A673 (cell line): ENCODE results near the gene ADAD1. TPM values are rescaled to one million over a fixed set of nuclear protein-coding genes. Genes with fewer than 3 reads are reported as not detected.

Experiments used
- BruUV-seq: library from RNA; stranded (reverse); fragments of 400-500 nt; replicated peaks from 2 replicates; lab custom pipeline; 2021; lab: Mats Ljungman, UMichigan
- CTCF ChIA-PET: fragments of 300-600 bp; sonication (Branson Sonifier 250); formaldehyde crosslinking; loops from one replicate; lab custom pipeline; 2022; ENCODE audit warnings: antibody characterized with exemption; lab: Charles Lee
- POLR2A ChIA-PET: fragments of 300-600 bp; sonication (Branson Sonifier 250); formaldehyde crosslinking; loops from one replicate; lab custom pipeline; 2022; ENCODE audit warnings: antibody characterized with exemption; ENCODE audit not compliant: low non-redundant PET; lab: Charles Lee
- DNase-seq: peaks from one replicate; pipeline ENCODE4 v3.0.0-alpha.2; 2015; ENCODE audit warnings: low spot score
- H3K27ac ChIP-seq: fragments of 200-600 bp; sonication (generic); 2 replicates; pipeline ENCODE4 v1.5.1; 2016; ENCODE audit warnings: mixed run types, low read depth, mild to moderate bottlenecking, mixed read lengths, antibody characterized with exemption, low read length; ENCODE audit not compliant: poor library complexity, severe bottlenecking
- H3K27me3 ChIP-seq: fragments of 200-600 bp; sonication (generic); replicated peaks from 2 replicates; pipeline ENCODE4 v1.6.1; 2017; ENCODE audit warnings: mixed run types, low read depth, mild to moderate bottlenecking, mixed read lengths, antibody characterized with exemption, low read length; ENCODE audit not compliant: insufficient read depth, poor library complexity
- H3K36me3 ChIP-seq: fragments of 200-600 bp; sonication (generic); 2 replicates; pipeline ENCODE4 v1.6.1; 2016; ENCODE audit warnings: mixed run types, mild to moderate bottlenecking, mixed read lengths, antibody characterized with exemption, low read length; ENCODE audit not compliant: insufficient read depth, poor library complexity, severe bottlenecking
- H3K4me1 ChIP-seq: fragments of 200-600 bp; sonication (generic); 2 replicates; pipeline ENCODE4 v1.6.1; 2017; ENCODE audit warnings: mixed run types, mild to moderate bottlenecking, mixed read lengths, antibody characterized with exemption, low read length; ENCODE audit not compliant: insufficient read depth, poor library complexity, severe bottlenecking
- H3K4me3 ChIP-seq: fragments of 200-600 bp; sonication (generic); 2 replicates; pipeline ENCODE4 v1.5.1; 2016; ENCODE audit warnings: low read depth, mixed run types, mild to moderate bottlenecking, mixed read lengths, low read length; ENCODE audit not compliant: poor library complexity, severe bottlenecking
- H3K9me3 ChIP-seq: fragments of 200-600 bp; sonication (generic); 2 replicates; pipeline ENCODE4 v1.6.1; 2016; ENCODE audit warnings: mixed run types, low read depth, mild to moderate bottlenecking, mixed read lengths, antibody characterized with exemption, low read length; ENCODE audit not compliant: poor library complexity, severe bottlenecking
- CTCF ChIP-seq: fragments of 300-800, 200-600 bp; sonication (generic); conservative IDR thresholded peaks from 2 replicates; pipeline ENCODE4 v1.5.1; 2017; ENCODE audit warnings: low read depth, mild to moderate bottlenecking, antibody characterized with exemption, low read length, moderate library complexity, mixed read lengths
- EZH2 ChIP-seq: fragments of 200-600 bp; sonication (generic); IDR thresholded peaks from 2 replicates; pipeline ENCODE4 v1.6.1; 2017; ENCODE audit warnings: borderline replicate concordance, low read depth, mild to moderate bottlenecking, mixed read lengths, antibody characterized with exemption, low read length; ENCODE audit not compliant: poor library complexity, severe bottlenecking
- intact Hi-C: fragments of 100-400 bp; cut with micrococcal nuclease; formaldehyde crosslinking; loops from one replicate; pipeline ENCODE4 v1.10.0; 2022; ENCODE audit not compliant: unreplicated experiment
- total RNA-seq: library from RNA; stranded (reverse); gene quantifications from 2 replicates; pipeline ENCODE4 v1.2.3, GENCODE V29; 2021

The ADAD1 gene
- total RNA-seq, 1 experiment from 2014 or later, result not detected

GRCh38 chr4:122334828-122335227 is 44.0 kb upstream of the ADAD1 start:
- no TSS peak for BruUV-seq
- DNase-seq, result no peak
- no peaks in the 10 kb centered on the region for H3K27me3 ChIP-seq
- intact Hi-C loops, result no loop called here
- no peaks in the 10 kb centered on the region for H3K36me3 ChIP-seq
- CTCF ChIA-PET, result no interaction called here
- POLR2A ChIA-PET, result no interaction called here
- no peak overlapping the region for H3K27ac ChIP-seq
- TF ChIP-seq EZH2 (no peak), CTCF (no peak)
- H3K4me3 ChIP-seq, result no peak overlapping the region
- no peaks in the 10 kb centered on the region for H3K9me3 ChIP-seq
- H3K4me1 ChIP-seq, result no peaks in the 10 kb centered on the region

GRCh38 chr4:122341886-122342285 is 36.9 kb upstream of the ADAD1 start:
- ChIA-PET POLR2A (no interaction called here), CTCF (no interaction called here)
- intact Hi-C loops, result no loop called here
- H3K27ac ChIP-seq, result no peak overlapping the region
- no peaks in the 10 kb centered on the region for H3K4me1 ChIP-seq
- TF ChIP-seq CTCF (no peak), EZH2 (no peak)
- DNase-seq, result no peak
- H3K9me3 ChIP-seq, result no peaks in the 10 kb centered on the region
- H3K4me3 ChIP-seq, result no peak overlapping the region
- no peaks in the 10 kb centered on the region for H3K36me3 ChIP-seq
- no TSS peak for BruUV-seq
- no peaks in the 10 kb centered on the region for H3K27me3 ChIP-seq

- H3K27ac ChIP-seq, result no peak overlapping the region
- ChIA-PET CTCF (no interaction called here), POLR2A (no interaction called here)
- H3K4me1 ChIP-seq, result no peaks in the 10 kb centered on the region
- TF ChIP-seq EZH2 (no peak), CTCF (no peak)
- no peak for DNase-seq
- H3K4me3 ChIP-seq, result no peak overlapping the region
- no peaks in the 10 kb centered on the region for H3K27me3 ChIP-seq
- H3K9me3 ChIP-seq, result no peaks in the 10 kb centered on the region
- no TSS peak for BruUV-seq
- peaks cover 7% of the 10 kb centered on the region for H3K36me3 ChIP-seq
- intact Hi-C loops, result no loop called here
Measured at GRCh38 chr4:122346036-122346435, 32.8 kb upstream of the ADAD1 start.
